Right hindlimb (tissue), 1 donor: Measurements from ENCODE around the gene MAPKAP1.

Experiments used
- DNase-seq: peaks from one replicate; pipeline ENCODE4 v3.0.0-alpha.2; 2018

The MAPKAP1 gene

GRCh38 chr9:125532812-125533594, 174.0 kb downstream of the MAPKAP1 start:
- no peak for DNase-seq

- DNase-seq = no peak
Measured at GRCh38 chr9:125532412-125532811, 174.6 kb downstream of the MAPKAP1 start.

- no peak for DNase-seq
Measured at GRCh38 chr9:125529589-125530515, 177.2 kb downstream of the MAPKAP1 start.

- DNase-seq = no peak
Measured at GRCh38 chr9:125529107-125529506, 177.9 kb downstream of the MAPKAP1 start.

- no peak for DNase-seq
Measured at GRCh38 chr9:125527471-125528002, 179.5 kb downstream of the MAPKAP1 start.

- DNase-seq = peak; percentile 74
Measured at GRCh38 chr9:125525921-125526631, 180.9 kb downstream of the MAPKAP1 start.

GRCh38 chr9:125524583-125525355, 182.2 kb downstream of the MAPKAP1 start:
- DNase-seq = peak; percentile 85

GRCh38 chr9:125523681-125524080, 183.3 kb downstream of the MAPKAP1 start:
- DNase-seq = no peak

GRCh38 chr9:125522328-125522725, 184.7 kb downstream of the MAPKAP1 start:
- DNase-seq = no peak

GRCh38 chr9:125521462-125522327, 185.3 kb downstream of the MAPKAP1 start:
- DNase-seq = no peak

GRCh38 chr9:125519734-125520133, 187.3 kb downstream of the MAPKAP1 start:
- DNase-seq = no peak

- no peak for DNase-seq
Measured at GRCh38 chr9:125517577-125517976, 189.4 kb downstream of the MAPKAP1 start.

GRCh38 chr9:125515983-125516940, 190.7 kb downstream of the MAPKAP1 start:
- no peak for DNase-seq

- DNase-seq = no peak
Measured at GRCh38 chr9:125515281-125515680, 191.7 kb downstream of the MAPKAP1 start.

GRCh38 chr9:125514468-125514867, 192.5 kb downstream of the MAPKAP1 start:
- DNase-seq = no peak

- DNase-seq = no peak
Measured at GRCh38 chr9:125513668-125514413, 193.2 kb downstream of the MAPKAP1 start.

GRCh38 chr9:125513303-125513667, 193.7 kb downstream of the MAPKAP1 start:
- DNase-seq = no peak

GRCh38 chr9:125511789-125512660, 195.0 kb downstream of the MAPKAP1 start:
- peak; percentile 44 for DNase-seq
